ENCODE results near the gene CA12. TPM values are rescaled to one million over a fixed set of nuclear protein-coding genes. Genes with fewer than 3 reads are reported as not detected.

CA12 gene
- total RNA-seq, 1 experiment from 2014 or later, result 5.2 TPM

DNA sequence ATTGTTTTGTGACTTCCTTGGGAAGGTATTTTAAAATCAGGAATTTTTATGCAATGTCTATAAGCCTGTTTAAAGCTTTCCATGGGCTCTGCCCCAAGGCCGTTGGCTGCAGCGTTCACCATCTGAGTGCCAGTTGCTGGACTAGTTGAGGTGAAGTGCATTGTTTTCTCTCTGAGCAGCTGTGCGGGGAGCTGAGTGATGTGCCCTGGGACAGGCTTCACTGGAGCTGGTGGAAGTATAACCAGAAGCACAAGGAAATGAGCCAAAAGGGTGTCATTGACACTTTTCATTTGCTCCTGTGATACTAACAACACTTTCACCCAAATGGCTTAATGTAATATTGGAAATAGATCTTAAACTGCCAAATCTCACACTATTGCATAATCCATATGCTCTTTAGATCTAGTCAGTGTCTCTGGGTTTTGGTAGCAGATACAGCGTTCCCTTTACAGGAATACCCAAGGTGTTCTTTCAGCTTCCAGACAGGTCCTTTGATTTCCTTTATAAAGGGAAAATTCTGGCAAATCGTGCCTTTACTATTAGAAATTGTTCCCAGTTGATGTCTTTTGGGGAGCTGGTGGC lies 75.1 kb downstream of the CA12 start:
- no peak for DNase-seq (ENCODE audit: low read depth)

GRCh38 chr15:63305260-63305659 lies 76.4 kb downstream of the CA12 start:
- no peak for DNase-seq (ENCODE audit: low read depth)

GRCh38 chr15:63301088-63301487 lies 80.6 kb downstream of the CA12 start:
- DNase-seq (ENCODE audit: low read depth), result no peak

DNA sequence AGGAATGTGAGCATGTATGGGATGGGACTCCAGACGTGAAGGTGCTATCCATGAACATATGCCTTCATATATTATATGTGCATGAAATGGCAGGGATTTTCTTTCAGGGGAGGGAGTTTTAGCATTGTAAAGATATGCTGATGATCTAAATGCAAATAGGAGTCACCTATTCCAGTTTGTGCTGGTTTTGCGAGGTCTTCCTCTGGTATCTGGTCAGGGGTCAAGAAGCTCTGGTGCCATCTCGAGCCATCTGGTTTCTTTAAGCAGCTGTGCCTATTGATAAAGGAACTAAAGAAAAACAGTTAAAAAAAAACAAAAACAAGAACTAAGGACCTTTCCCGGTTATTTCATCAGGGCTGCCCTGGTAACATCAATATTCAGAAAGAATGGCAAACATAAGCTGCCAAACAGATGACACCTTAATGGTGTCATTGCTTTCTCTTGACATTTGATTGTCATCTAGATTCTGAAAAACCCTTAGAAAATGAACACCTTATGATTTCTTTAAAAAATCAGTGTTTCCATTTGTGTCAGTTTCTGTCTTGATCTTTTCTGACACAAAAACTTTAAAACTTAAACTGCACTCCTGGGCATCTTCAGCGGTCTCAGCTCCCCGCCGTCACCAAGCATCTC lies 81.6 kb downstream of the CA12 start:
- no peak for DNase-seq (ENCODE audit: low read depth)

DNA sequence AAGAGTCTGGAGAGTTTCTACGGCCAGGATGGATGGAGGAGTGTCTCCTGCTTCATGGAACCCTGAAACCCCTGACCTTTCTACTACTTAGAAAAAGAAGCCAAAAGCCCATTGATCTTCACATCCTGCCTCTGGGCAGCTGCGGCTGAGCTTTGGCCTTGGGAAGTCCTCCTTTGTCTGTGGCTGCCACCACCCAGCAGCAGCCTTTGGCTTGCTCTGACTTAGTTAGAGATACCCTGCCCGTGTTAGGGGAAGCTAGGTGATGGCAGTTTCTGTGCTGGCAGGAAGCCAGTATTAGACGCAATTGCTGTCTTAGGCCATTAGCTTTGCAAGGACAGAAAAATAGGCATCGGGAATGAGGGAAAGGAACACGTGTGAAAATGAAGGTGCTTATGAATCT lies 85.5 kb downstream of the CA12 start:
- DNase-seq (ENCODE audit: low read depth), result no peak

GRCh38 chr15:63295341-63295740 lies 86.3 kb downstream of the CA12 start:
- no peak for DNase-seq (ENCODE audit: low read depth)

- DNase-seq (ENCODE audit: low read depth), result no peak
Observed at GRCh38 chr15:63294359-63294758, 87.3 kb downstream of the CA12 start.

GRCh38 chr15:63292771-63293170 lies 88.9 kb downstream of the CA12 start:
- no peak for DNase-seq (ENCODE audit: low read depth)

GRCh38 chr15:63292241-63292640 lies 89.4 kb downstream of the CA12 start:
- no peak for DNase-seq (ENCODE audit: low read depth)

- peak; percentile 70 for DNase-seq (ENCODE audit: low read depth)
Observed at GRCh38 chr15:63291507-63291906, 90.1 kb downstream of the CA12 start.

GRCh38 chr15:63288778-63289378 lies 92.8 kb downstream of the CA12 start:
- DNase-seq (ENCODE audit: low read depth), result peak; percentile 29

DNA sequence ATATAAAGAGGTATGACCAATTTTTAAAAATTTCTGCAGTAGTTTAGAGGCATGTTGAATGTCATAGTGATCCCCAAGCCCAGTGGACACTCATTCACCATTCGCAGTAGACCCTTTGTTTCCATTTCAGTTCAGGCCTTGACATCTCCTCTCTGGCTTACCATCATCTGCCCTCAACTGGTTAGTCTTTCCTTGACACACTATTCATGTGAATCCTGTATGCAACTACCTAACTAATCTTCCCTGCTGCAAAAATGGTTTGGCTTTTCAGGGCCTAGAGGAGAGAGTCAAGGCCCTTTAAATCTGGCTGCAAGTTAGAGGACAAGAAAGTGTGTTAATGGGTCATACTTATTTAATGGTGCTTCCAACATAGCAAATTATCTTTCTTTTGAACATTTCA lies 93.3 kb downstream of the CA12 start:
- no peak for DNase-seq (ENCODE audit: low read depth)

DNA sequence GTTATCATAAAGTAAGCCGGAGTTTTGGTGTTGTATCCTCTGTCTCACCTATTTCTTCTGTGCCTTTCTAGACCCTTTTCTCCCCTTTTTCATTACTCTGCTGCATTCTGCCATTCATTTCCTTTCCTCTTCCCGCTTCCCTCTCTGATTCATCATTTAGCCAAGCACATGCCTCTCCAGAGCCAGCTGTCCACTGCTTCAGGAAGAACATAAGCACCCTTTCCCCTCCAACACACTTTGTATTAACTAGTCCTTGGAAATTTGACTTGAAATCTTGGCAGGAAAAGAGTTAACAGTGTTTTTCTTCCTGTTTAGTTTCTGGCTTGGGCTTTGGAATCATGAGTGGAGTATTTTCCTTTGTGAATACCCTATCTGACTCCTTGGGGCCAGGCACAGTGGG lies 94.5 kb downstream of the CA12 start:
- DNase-seq (ENCODE audit: low read depth), result peak; percentile 19

DNA sequence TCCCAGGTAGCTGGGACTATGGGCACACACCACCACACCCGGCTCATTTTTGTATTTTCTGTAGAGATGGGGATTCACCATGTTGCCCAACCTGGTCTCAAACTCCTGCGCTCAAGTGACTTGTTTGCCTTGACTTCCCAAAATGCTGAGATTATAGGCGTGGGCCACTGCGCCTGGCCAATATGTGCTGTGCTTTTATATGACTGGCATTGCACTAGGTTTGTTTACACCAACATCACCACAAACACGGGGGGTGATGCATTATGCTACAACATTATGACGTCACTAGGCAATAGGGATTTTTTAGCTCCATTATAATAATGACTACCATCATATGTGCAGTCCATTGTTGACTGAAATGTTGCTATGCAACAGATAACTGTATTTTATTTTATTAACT lies 97.3 kb downstream of the CA12 start:
- DNase-seq (ENCODE audit: low read depth), result no peak

GRCh38 chr15:63283126-63283525 lies 98.5 kb downstream of the CA12 start:
- no peak for DNase-seq (ENCODE audit: low read depth)

DNA sequence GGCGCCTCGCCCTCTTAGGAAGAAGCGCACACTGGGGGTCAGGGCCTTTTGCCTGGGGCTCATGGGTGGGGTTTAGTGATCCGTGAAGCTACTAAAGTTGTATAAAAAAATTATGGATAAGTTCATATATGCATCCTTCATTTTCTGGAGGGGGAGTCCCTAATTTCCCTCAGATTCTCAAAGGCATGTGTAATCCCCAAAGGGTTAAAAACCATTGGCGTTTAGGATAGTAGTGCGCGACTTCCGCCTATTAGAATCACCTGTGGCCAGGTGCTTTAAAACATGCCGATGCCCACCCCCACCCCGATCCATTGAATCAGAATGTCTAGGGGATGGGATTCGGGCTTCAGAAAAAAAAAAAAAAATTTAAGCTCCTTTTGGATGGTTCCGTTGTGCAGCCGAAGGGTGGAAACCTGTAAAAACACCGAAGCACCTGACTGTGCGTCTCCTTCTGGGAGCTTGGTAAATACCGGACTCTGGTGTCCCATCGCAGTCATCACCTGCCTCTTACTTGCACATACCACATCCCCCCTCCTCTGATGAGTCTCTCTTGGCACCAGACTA lies 103.7 kb downstream of the CA12 start:
- no peak for DNase-seq (ENCODE audit: low read depth)

GRCh38 chr15:63277038-63277892 lies 104.4 kb downstream of the CA12 start, which contains the start of gene APH1B:
TSS of gene APH1B (plus strand) at chr15:63277605. CDS start at chr15:63277624, 19 bp downstream.
- peak; percentile 82 for DNase-seq (ENCODE audit: low read depth)

DNA sequence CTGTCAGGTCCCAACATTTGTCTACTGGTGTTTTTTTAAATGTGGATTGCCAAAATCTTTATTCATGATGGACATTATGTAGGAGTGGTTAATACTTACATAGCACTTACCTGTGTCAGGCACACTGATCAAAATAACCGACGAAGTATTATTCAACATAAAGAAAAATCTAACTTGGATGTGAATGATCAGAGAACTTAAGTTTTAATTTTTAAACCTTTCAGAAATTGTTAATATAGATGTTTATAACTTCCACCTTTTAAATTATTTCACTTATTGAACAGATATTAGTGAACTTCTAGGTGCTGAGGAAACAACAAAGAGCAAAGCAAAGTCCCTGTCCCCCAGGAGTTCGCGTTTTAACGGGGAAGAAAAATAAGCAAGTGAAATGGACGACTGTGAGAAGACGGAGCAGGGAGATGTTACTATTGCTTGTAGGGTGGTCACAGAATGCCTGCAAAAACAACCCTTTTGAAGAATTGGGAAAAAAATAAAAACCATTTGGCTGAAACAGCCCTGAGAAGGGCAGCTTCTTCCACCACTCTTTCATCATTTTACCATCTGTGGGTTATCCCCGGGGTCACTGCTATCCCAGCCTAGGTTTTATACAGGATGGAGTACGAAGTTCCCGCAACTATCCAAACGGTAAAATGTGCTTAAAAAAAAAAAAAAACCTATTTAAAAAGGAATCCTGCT lies 105.2 kb downstream of the CA12 start:
- no peak for DNase-seq (ENCODE audit: low read depth)

DNA sequence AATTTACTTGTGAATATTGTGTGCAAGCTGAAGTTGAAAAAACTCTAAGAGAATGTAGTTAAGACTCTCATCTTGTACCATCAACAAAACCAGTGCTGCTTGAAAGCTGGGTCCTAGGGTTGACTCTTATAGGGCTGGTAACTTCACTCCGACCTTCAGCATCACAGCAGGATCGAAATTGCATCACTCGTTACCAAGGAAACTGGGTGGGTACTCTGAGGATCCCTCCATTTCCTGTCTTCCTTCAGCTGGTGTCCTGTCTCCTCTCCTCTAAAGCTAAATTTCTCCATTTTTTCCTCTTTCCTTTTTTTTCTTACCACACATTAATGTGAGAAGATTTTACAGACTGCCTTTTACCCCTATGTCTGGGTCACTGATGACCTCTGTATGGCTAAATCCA lies 107.2 kb downstream of the CA12 start:
- DNase-seq (ENCODE audit: low read depth), result no peak
